Testis (tissue), 3 donors: ENCODE data around the gene INTS2. TPM values are rescaled to one million over a fixed set of nuclear protein-coding genes. Genes with fewer than 3 reads are reported as not detected.

Source experiments
- DNase-seq: peaks from one replicate; pipeline ENCODE4 v3.0.0-alpha.2; 2019
- H3K27ac ChIP-seq, 2 donors: fragments of 200-600 bp; sonication (generic); one replicate each; pipeline ENCODE4 v1.5.1; 2019
- H3K27me3 ChIP-seq: fragments of 200-600 bp; sonication (generic); one replicate; pipeline ENCODE4 v1.5.1; 2019
- H3K36me3 ChIP-seq: fragments of 200-600 bp; sonication (generic); one replicate; pipeline ENCODE4 v1.5.1; 2017; ENCODE audit warnings: low read depth; ENCODE audit errors: missing control alignments
- H3K4me1 ChIP-seq: fragments of 200-600 bp; sonication (generic); one replicate; pipeline ENCODE4 v1.5.1; 2019
- H3K4me3 ChIP-seq, 2 donors: fragments of 200-600 bp; sonication (generic); one replicate each; pipeline ENCODE4 v1.5.1; 2017 to 2019
- H3K9me3 ChIP-seq: fragments of 200-600 bp; sonication (generic); one replicate; pipeline ENCODE4 v1.5.1; 2017
- POLR2A ChIP-seq: fragments of 450-650 bp; IDR thresholded peaks from one replicate; pipeline ENCODE4 v1.6.1; 2017; ENCODE audit warnings: antibody characterized with exemption, mild to moderate bottlenecking, moderate library complexity
- WGBS, 2 donors: methylation state at CpG; one replicate each; pipeline ENCODE4 v1.1.5; 2018; 5-methylcytosine and 5-hydroxymethylcytosine counted together
- intact Hi-C: fragments of 100-400 bp; cut with DNase I; formaldehyde crosslinking; loops from one replicate; pipeline ENCODE4 v1.15.1; 2023; ENCODE audit warnings: low total_unique reads
- polyA plus RNA-seq: library from polyadenylated mRNA; stranded (reverse); fragments of 350-450 nt; fragmentation: Illumina TruSeq; extraction: RNeasy Lipid Tissue Mini Kit (QIAGEN cat#74804); gene quantifications from one replicate; pipeline ENCODE4 v1.2.3, GENCODE V29; 2014; ENCODE audit warnings: low read depth, low replicate concordance; ENCODE audit not compliant: insufficient read depth
- total RNA-seq, 2 donors: library from RNA; depleted of rRNA; stranded (reverse); fragments of >200 nt; gene quantifications; one replicate each; pipeline ENCODE4 v1.2.3, GENCODE V29; 2016
- TF ChIP-seq, protein P1 (sequence below), 3 experiments: fragments of 450-650 bp in 2 of 3; fragments of 200-600 bp in 1 of 3; sonication (generic) in 1 of 3; IDR thresholded peaks; one replicate each; pipeline ENCODE4 v1.5.1; 2016 to 2019; ENCODE audit warnings: antibody characterized with exemption in 3 of 3, mild to moderate bottlenecking in 2 of 3, moderate library complexity in 1 of 3

Gene INTS2
- total and polyA plus RNA-seq, 3 donors from 2014 or later: 9.6 to 28.1 (median 25.7) TPM

DNA sequence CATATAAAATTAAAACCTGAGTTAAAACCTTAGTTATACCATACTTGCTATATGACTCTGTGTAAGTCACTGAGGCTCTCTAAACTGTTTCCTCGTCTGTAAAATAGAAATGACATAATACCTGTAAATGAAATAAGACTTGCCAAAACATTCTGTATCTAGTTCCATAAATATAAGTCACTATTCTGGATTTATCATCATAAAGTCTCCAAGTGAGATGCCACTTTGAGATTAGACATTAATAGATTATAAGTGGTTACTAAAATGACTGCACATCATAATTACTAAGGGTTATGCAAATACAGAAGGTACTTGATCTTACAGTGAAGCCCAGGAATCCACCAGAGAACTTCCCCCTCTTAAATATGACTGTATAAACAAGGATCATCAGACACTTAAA, 52.5 kb downstream of the INTS2 start:
- Histone ChIP-seq H3K36me3 (no peaks in the 10 kb centered on the region), H3K4me1 (no peaks in the 10 kb centered on the region), H3K4me3 (no peak overlapping the region), H3K27ac (no peak overlapping the region), H3K9me3 (no peaks in the 10 kb centered on the region), H3K27me3 (no peaks in the 10 kb centered on the region)
- intact Hi-C loops: no loop called here
- no peak for DNase-seq
- no peak for TF ChIP-seq POLR2A
- TF ChIP-seq, protein P1, sequence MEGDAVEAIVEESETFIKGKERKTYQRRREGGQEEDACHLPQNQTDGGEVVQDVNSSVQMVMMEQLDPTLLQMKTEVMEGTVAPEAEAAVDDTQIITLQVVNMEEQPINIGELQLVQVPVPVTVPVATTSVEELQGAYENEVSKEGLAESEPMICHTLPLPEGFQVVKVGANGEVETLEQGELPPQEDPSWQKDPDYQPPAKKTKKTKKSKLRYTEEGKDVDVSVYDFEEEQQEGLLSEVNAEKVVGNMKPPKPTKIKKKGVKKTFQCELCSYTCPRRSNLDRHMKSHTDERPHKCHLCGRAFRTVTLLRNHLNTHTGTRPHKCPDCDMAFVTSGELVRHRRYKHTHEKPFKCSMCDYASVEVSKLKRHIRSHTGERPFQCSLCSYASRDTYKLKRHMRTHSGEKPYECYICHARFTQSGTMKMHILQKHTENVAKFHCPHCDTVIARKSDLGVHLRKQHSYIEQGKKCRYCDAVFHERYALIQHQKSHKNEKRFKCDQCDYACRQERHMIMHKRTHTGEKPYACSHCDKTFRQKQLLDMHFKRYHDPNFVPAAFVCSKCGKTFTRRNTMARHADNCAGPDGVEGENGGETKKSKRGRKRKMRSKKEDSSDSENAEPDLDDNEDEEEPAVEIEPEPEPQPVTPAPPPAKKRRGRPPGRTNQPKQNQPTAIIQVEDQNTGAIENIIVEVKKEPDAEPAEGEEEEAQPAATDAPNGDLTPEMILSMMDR (IDR thresholded peaks at IDR 0.05): no peak
- 85 to 96% methylated on average over 1 of the region's 1 CpG for WGBS, 2 donors

DNA sequence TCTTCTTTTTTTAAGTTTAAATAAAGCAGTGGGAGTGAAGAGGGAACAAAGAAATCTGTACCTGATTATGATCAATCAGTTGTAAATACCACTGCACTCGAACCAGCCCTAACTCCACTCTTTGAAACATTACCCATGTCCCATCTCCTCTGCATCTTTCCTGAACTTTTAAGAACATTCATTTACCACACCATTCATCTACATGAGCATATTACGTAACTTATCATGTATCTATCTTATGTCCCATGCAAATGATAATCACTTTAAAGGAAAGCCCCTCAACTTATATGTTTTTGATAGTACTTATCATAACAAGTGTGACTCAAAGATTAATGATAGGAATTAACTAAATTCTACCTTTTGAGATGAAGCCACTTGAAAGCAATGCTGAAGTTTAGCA, 53.7 kb downstream of the INTS2 start:
- H3K9me3 ChIP-seq: no peaks in the 10 kb centered on the region
- intact Hi-C loops: no loop called here
- WGBS, 2 donors: 92 to 93% methylated on average over 2 of the region's 2 CpGs
- no peak overlapping the region for H3K4me3 ChIP-seq
- no peaks in the 10 kb centered on the region for H3K4me1 ChIP-seq
- H3K27ac ChIP-seq: no peak overlapping the region
- no peak for TF ChIP-seq POLR2A
- TF ChIP-seq, protein P1 (IDR thresholded peaks at IDR 0.05): no peak
- no peaks in the 10 kb centered on the region for H3K27me3 ChIP-seq
- no peaks in the 10 kb centered on the region for H3K36me3 ChIP-seq
- no peak for DNase-seq

DNA sequence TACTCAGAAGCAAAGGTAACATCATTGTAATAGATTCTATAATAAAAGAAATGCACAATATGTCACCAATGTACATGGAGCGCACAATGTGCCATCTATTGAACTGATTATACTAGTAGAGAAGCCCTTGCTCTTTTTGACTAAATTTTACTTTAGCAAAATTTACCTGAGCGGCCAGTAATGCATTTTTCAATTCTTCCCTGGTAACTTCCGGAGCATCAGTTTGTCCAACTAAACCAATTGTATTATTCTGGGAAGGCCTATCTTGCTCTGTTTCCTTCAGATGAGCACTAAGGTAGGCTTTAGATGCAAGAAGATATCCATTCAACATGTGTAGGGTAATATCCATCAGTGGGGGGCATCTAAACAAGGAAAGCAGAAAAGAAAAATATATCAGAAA, 55.7 kb downstream of the INTS2 start:
- Histone ChIP-seq H3K27me3 (no peaks in the 10 kb centered on the region), H3K4me3 (no peak overlapping the region), H3K9me3 (no peaks in the 10 kb centered on the region), H3K36me3 (no peaks in the 10 kb centered on the region), H3K27ac (no peak overlapping the region), H3K4me1 (no peaks in the 10 kb centered on the region)
- intact Hi-C loops: no loop called here
- DNase-seq: no peak
- TF ChIP-seq, protein P1 (IDR thresholded peaks at IDR 0.05): no peak
- no peak for TF ChIP-seq POLR2A
- WGBS, 2 donors: 96 to 99% methylated on average over 3 of the region's 3 CpGs

DNA sequence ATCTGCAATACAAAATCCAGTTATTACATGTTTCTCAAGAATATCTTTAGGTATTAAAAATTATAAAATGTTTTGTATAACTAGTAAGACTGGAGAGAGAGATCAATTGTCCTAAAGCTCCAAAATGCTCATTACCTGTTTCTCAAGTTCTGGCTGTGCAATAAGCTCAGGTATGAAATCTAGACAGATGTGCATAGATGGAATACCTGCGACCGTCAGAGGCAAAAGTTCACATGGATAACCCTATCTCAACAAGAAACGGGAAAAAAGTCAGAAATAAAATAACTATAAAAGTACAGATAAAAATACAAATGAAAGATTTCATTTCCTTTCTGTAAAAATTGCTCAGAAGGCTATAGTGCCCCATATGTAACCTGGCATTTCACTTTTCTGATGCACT, 58.6 kb downstream of the INTS2 start:
- intact Hi-C loops: no loop called here

DNA sequence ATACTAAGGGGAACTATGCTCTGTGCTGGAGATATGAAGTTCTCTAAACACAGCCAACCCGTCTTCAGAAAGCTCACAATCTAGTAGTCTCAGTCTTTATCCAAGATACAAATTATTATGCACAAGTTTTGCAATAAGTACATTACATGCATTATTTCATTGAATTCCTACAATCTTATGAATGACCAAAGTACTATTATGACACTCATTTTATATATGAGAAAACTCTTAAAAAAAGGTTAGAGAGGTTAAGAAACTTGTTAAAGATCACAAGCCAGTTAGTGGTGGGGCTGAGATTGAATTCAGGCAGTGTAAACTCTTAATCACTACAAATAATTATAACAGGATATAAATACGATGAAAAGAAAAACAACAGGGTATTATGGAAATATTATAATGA, 59.7 kb downstream of the INTS2 start:
- Histone ChIP-seq H3K4me3 (no peak overlapping the region), H3K9me3 (no peaks in the 10 kb centered on the region), H3K27ac (no peak overlapping the region), H3K36me3 (no peaks in the 10 kb centered on the region), H3K4me1 (no peaks in the 10 kb centered on the region), H3K27me3 (no peaks in the 10 kb centered on the region)
- no peak for DNase-seq
- intact Hi-C loops: no loop called here
- TF ChIP-seq, protein P1 (IDR thresholded peaks at IDR 0.05): no peak
- no peak for TF ChIP-seq POLR2A
- 88 to 95% methylated on average over 2 of the region's 2 CpGs for WGBS, 2 donors

More for the DNA sequence above, 58.6 kb downstream of the INTS2 start:
- H3K4me1 ChIP-seq: no peaks in the 10 kb centered on the region
- no peak overlapping the region for H3K27ac ChIP-seq
- no peaks in the 10 kb centered on the region for H3K27me3 ChIP-seq
- H3K9me3 ChIP-seq: no peaks in the 10 kb centered on the region
- TF ChIP-seq, protein P1 (IDR thresholded peaks at IDR 0.05): no peak
- no peak for TF ChIP-seq POLR2A
- no peak overlapping the region for H3K4me3 ChIP-seq
- H3K36me3 ChIP-seq: no peaks in the 10 kb centered on the region
- no peak for DNase-seq
- WGBS, 2 donors: 87 to 90% methylated on average over 3 of the region's 3 CpGs
